ENCODE data around the gene FAM153A.
"Not testable (repeated sequence)": the region's sequence is repeated elsewhere in the genome, so short reads cannot be mapped to it uniquely, and the experiment has no call there.

The FAM153A gene

DNA sequence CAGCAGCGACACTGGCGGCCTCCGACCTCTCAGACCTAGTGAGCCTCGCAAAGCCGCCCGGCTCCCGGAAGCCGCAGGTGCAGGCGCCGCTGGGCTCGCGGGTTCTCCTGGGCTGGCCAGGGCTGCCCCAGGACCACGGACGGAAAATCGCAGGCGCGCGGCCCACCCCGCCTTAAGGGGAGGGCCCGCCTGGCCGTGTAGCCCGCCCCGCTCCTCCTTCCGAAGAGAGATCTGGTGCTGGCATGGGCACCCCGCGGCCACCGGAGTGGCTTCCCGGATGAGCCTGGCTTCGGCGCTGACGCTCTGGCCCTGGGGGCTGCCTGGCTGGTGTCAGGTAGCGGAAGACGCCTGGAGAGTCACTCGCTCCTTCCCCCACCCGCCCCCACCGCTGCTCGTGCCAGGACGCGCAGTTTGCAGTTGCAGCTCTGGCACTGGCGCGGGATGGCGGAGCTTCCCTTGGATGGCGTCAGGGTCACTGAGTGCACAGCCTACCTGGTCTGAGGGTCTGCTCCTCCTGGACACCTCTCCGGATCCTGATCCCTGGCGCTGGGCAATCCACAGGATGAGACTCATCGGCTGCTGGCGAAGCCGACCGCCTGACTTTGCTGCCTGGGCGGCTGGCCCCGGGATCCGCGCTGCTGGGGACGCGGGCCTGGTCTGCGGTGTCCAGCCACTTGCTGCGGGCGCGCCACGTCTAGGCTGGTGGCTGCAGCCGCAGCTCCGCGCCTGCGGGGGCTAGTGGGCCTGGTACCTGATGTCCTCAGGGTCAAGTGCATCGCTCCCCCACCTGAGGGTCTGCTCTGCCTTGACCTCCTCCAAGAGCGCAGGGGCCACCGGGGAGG, at the start of gene FAM153A:
FAM153A (minus strand) TSS at position 108 of the 842 bp plus-strand sequence.
- not testable (repeated sequence) for H3K9ac ChIP-seq (ENCODE audit: insufficient read length); H3K4me3 ChIP-seq; H3K9me3 ChIP-seq (ENCODE audit: low read depth, low read length); H3K36me3 ChIP-seq (ENCODE audit: insufficient read depth, low read length); H3K27ac ChIP-seq; DNase-seq (ENCODE audit: low read depth, low spot score)

DNA sequence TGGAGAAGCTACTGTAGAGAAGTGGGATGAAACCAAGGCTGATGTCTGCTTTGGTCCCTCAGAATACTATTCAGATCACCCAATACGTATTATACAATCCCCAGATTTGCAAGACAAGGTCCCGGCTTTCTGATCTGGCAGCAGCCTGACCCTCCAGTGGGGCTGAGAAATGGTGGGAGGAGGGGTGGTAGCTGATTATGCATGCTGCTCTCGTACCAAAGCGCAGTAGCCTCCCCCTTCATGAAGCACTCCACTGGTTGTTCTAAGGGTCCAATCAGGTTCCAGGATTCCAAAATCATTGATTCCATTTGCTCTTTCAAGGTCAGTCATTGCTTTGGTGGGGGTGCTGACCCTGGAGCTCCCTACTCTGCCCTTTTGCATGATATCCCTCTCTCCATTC, 49.6 kb upstream of the FAM153A start:
- H3K36me3 ChIP-seq (ENCODE audit: insufficient read depth, low read length); H3K9ac ChIP-seq (ENCODE audit: insufficient read length); H3K27ac ChIP-seq; H3K4me3 ChIP-seq; H3K9me3 ChIP-seq (ENCODE audit: low read depth, low read length); DNase-seq (ENCODE audit: low read depth, low spot score): not testable (repeated sequence)

DNA sequence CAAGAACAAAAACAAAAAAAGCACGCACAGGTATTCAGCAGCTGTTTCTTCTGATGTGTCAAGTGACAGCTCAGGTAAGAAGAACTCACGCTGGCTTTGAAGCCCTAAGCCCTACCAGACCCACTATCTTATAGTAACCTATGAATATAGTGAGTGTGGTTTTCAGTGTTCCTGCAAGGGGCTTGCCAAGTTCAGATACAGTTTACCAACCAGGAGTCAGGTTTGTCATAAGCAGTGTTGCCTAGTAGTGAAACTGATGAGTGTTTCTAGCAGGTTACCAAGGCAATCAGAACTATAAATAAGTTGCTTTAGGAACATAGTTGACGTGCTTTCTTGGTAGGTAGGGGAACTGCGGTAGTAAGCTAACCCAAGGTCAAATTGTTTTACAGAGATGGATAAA, 43.4 kb upstream of the FAM153A start:
- not testable (repeated sequence) for H3K27ac ChIP-seq; DNase-seq (ENCODE audit: low read depth, low spot score); H3K9me3 ChIP-seq (ENCODE audit: low read depth, low read length); H3K9ac ChIP-seq (ENCODE audit: insufficient read length); H3K36me3 ChIP-seq (ENCODE audit: insufficient read depth, low read length); H3K4me3 ChIP-seq

DNA sequence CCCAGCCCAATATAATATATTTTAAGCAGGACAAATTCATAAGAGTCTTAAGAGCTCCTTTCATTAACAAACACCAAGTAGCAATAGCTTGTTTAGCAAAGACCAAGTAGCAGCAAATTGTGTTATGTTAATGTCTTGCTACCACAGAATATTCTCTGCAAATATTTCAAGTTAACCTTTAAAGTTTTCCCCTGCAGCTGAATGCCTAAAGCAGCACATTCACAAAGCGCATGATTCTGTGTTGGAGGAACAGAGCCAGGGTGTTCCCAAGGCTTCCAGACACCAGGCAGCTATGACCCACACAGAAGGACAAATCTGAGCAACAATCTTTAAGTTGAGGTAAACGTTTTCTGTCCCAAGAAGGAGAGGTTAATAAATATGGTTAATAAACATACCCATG, 42.1 kb upstream of the FAM153A start:
- H3K9me3 ChIP-seq (ENCODE audit: low read depth, low read length); DNase-seq (ENCODE audit: low read depth, low spot score); H3K36me3 ChIP-seq (ENCODE audit: insufficient read depth, low read length); H3K9ac ChIP-seq (ENCODE audit: insufficient read length); H3K4me3 ChIP-seq; H3K27ac ChIP-seq: not testable (repeated sequence)

DNA sequence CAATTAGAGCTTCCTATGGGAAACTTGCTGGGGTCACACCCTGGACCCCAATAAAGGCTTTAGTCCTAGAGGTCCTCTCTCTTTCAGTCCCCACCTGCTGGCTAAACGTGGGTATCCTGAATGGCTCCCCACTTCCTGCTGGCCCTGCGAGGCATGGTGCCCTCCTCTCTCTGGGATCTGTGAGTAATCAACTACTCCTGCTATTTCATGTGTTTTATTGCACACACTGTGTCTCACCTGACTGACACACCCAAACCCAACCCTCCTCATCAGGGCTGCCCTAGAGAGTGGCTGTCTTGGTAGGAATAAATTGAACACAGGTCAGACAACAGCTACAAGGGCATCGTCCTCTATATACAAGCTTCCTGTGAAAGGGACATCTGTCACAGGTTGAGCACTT, 39.8 kb upstream of the FAM153A start:
- not testable (repeated sequence) for H3K9ac ChIP-seq (ENCODE audit: insufficient read length); DNase-seq (ENCODE audit: low read depth, low spot score); H3K4me3 ChIP-seq; H3K9me3 ChIP-seq (ENCODE audit: low read depth, low read length); H3K36me3 ChIP-seq (ENCODE audit: insufficient read depth, low read length); H3K27ac ChIP-seq

DNA sequence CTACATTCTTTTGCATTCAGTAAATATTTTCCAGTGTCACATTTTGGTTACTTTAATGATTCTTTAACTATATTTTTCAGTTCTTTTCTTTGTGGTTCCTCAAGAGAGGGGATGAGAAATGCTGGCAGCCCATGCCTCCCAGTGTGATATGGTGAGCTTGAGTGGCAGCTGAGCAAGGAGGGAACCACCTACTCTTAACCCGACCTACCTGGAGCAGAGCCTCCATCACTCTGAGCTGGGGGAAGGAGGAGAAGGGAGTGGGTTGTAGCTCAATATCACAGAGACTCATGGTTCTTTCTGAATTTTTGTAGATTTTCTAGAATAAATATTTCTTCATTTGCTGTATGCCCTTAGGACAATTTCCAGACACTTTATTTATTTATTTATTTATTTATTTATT, 37.0 kb upstream of the FAM153A start:
- not testable (repeated sequence) for H3K9ac ChIP-seq (ENCODE audit: insufficient read length); H3K9me3 ChIP-seq (ENCODE audit: low read depth, low read length); H3K27ac ChIP-seq; H3K36me3 ChIP-seq (ENCODE audit: insufficient read depth, low read length); H3K4me3 ChIP-seq; DNase-seq (ENCODE audit: low read depth, low spot score)

DNA sequence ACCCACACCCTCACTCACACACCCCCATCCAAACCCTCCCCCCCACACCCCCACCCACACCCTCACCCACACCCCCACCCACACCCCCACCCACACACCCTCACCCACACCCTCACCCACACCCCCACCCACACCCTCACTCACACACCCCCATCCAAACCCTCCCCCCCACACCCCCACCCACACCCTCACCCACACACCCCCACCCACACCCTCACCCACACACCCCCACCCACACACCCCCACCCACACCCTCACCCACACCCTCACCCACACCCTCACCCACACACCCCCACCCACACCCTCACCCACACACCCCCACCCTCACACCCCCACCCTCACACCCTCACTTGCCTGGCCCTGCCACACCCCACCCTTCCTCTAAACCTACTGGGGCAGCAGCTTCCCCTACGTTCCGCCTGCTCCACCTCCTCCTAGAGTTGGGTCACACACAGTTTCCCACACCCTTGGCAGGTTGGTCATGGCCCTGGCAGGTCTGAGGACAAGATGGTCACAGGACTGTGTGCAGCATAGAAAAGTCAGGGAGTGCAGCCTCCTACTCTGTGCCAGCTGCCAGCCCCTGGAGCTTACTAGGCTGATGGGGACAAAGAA, 30.2 kb upstream of the FAM153A start:
- not testable (repeated sequence) for H3K9me3 ChIP-seq (ENCODE audit: low read depth, low read length)

DNA sequence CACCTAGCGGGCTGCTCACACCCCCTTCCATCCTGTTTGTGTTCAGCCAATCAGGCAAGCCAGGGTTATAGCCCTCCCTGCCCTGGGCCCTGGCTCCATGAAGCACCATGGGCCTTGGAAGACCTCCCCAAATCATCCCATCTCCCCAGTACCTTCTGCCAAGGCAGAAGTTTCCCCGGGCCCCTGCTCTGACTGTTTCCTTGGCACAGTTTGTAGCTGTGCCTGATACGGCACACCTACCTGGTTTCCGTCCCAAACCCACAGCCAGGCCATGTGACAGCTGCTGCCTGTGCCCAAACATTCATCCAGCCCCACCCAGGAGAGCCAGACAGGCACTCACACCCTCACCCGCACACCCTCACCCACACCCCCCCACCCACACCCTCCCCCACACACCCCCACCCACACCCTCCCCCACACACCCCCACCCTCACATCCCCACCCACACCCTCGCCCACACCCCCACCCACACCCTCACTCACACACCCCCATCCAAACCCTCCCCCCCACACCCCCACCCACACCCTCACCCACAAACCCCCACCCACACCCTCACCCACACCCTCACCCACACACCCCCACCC, 29.6 kb upstream of the FAM153A start:
- H3K9me3 ChIP-seq (ENCODE audit: low read depth, low read length); H3K9ac ChIP-seq (ENCODE audit: insufficient read length); H3K27ac ChIP-seq; DNase-seq (ENCODE audit: low read depth, low spot score); H3K36me3 ChIP-seq (ENCODE audit: insufficient read depth, low read length); H3K4me3 ChIP-seq: not testable (repeated sequence)

More for the DNA sequence above, 30.2 kb upstream of the FAM153A start:
- not testable (repeated sequence) for H3K27ac ChIP-seq; H3K4me3 ChIP-seq; H3K36me3 ChIP-seq (ENCODE audit: insufficient read depth, low read length); H3K9ac ChIP-seq (ENCODE audit: insufficient read length); DNase-seq (ENCODE audit: low read depth, low spot score)

DNA sequence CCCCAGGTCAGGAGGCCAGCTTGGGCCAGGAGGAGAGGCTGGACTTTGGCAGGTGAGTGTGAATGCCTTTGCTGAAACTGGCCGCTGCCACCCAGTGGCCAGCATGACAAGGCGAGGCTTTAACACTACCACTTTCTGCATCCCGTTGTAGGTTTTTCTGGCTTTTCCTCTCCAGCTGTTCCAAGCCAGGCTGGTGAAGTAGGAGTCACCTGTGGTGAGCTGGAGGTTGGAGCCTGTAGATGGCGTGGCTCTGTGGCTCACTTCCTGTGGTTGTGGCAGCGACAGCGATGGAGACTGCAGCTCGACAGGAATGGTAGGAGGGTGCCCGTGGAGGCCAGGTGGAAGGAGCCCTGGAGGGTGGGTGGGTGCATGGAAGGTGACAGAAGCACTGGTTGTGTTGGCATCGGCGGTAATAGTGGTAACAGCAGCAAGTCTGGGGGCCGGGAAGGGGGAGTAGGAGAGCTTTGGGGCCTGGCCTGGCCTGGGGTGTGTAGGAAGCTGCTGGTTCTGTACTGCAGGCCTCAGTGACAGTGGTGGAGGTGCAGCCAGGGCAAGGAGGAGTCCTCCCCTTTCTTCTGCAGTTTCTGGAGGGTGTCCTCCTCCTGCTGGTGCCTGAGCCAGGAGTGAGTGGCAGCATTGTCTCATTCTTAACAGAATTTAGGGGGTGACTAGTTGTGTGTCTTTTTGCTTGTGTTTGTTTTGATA, 26.7 kb upstream of the FAM153A start:
- H3K4me3 ChIP-seq; H3K27ac ChIP-seq; H3K36me3 ChIP-seq (ENCODE audit: insufficient read depth, low read length); H3K9ac ChIP-seq (ENCODE audit: insufficient read length); H3K9me3 ChIP-seq (ENCODE audit: low read depth, low read length); DNase-seq (ENCODE audit: low read depth, low spot score): not testable (repeated sequence)

DNA sequence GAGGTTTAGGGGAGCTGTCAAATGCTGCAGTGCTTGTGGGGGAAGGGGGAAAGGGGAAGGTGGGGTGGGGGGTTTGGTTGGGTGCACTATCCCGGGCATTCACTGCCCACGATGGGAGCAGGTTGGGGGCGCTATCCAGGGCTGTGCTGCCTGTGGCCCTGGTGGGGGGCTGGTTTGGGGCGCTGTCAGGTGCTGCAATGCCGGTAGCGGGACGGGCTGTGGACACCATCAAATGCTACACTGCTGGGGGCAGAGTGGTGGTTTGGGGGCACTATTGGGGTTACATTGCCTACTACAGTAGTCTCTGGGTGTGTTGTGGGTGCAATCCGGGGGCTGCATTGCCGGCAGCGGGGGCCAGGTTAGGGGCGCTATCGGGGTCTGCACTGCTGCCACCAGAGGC, 25.7 kb upstream of the FAM153A start:
- H3K36me3 ChIP-seq (ENCODE audit: insufficient read depth, low read length); H3K4me3 ChIP-seq; H3K27ac ChIP-seq; H3K9ac ChIP-seq (ENCODE audit: insufficient read length); H3K9me3 ChIP-seq (ENCODE audit: low read depth, low read length); DNase-seq (ENCODE audit: low read depth, low spot score): not testable (repeated sequence)

DNA sequence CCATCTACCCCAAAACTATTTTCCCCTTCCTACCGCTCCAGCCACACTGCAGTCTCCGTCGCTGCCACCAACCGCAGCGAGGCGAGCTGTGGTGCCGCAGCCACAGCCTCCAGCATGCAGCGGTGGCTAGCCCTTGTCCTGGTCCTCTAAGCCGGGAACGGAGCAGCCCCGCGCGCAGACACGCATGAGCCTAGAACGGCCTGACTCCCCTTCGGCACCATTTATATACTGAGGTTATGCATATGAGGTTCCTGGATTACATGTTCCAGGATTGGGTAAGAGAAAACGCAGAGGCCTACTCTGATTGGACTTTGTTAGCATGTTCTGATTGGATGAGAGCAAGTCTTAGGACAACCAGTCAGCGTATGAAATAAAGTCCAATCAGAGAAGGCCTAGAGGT, 24.6 kb upstream of the FAM153A start:
- H3K4me3 ChIP-seq; H3K9ac ChIP-seq (ENCODE audit: insufficient read length); H3K9me3 ChIP-seq (ENCODE audit: low read depth, low read length); H3K27ac ChIP-seq; H3K36me3 ChIP-seq (ENCODE audit: insufficient read depth, low read length); DNase-seq (ENCODE audit: low read depth, low spot score): not testable (repeated sequence)

DNA sequence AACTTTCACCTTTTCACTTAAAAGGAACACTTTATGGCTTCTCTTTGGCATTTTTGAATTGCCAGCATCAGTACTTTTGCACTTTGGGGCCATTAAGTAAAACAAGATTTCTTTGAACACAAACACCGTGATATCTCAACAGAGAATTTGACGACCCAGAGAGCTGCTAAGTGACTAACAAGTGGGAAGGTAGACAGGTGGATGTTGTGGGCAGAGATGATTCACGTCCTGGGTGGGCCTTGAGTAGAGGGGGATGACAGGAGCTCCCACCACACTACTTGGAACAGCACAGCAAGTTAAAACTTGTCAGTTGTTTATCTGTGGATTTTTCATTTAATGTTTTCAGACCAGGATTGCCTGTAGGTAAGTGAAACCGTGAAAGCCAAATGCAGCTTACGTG, 18.7 kb upstream of the FAM153A start:
- not testable (repeated sequence) for H3K9ac ChIP-seq (ENCODE audit: insufficient read length); H3K4me3 ChIP-seq; H3K36me3 ChIP-seq (ENCODE audit: insufficient read depth, low read length); H3K9me3 ChIP-seq (ENCODE audit: low read depth, low read length); H3K27ac ChIP-seq; DNase-seq (ENCODE audit: low read depth, low spot score)

DNA sequence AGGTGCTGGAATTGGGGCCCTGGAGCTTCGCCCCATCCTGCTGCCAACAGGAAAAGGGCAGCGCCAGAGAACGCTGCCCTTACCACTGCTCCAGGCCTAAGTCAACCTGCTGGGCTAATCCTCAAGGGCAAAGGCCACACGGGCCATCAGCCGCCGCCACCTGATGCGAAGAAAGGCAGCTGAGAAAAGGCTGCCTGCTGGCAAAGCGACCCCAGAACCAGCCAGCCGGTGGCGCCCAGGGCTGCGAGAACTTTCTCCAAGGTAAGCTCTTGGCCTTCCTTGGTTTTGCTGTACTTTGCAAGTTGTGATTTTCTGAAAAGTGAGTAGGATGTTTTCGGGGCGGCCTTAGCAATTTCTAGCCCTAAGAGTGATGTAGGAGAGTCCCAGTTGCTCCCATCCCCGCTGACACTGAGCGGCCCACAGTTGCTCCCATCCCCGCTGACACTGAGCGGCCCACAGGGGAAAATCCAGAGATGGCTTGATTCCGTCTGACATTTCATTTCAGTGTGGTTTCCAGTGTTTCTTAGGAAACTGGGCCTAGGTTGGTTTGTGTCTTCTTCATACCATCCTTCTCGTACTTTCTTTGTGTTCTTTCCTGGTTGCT, 15.6 kb upstream of the FAM153A start:
- not testable (repeated sequence) for H3K4me3 ChIP-seq; H3K36me3 ChIP-seq (ENCODE audit: insufficient read depth, low read length); H3K9ac ChIP-seq (ENCODE audit: insufficient read length); DNase-seq (ENCODE audit: low read depth, low spot score); H3K9me3 ChIP-seq (ENCODE audit: low read depth, low read length); H3K27ac ChIP-seq

DNA sequence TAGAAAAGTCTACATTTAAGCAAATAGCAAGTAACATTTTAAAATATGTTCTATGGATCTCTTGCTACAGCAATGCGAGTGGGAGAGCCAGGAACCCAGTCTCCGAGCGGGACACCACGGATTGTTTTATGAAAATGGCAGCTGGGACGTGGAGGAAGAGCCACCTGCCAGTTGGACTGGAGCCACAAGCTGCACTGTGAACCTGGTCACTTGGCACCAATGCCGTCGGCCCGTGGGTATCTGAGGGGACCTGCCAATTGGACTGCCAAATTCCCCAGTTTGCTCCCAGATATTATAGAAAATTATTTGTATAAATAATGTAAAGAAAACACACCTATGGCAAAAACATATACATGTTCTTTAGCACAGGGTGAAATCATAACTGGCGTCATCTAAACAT, 10.6 kb upstream of the FAM153A start:
- not testable (repeated sequence) for DNase-seq (ENCODE audit: low read depth, low spot score); H3K36me3 ChIP-seq (ENCODE audit: insufficient read depth, low read length); H3K9ac ChIP-seq (ENCODE audit: insufficient read length); H3K4me3 ChIP-seq; H3K27ac ChIP-seq; H3K9me3 ChIP-seq (ENCODE audit: low read depth, low read length)

All from SK-N-MC (cell line).